DMS153 treated with DMSO at 0.1 percent for 48 hours (cell line): ENCODE data around the gene LRRC37B.
A peak's percentile ranks its signal among the peaks of the same experiment; 100 is the strongest.
"Not testable (repeated sequence)": the region's sequence is repeated elsewhere in the genome, so short reads cannot be mapped to it uniquely, and the experiment has no call there.

Experiments used
- DNase-seq: peaks from one replicate; lab custom pipeline; 2025; ENCODE audit not compliant: unreplicated experiment; lab: John Stamatoyannopoulos, UW

LRRC37B gene

GRCh38 chr17:32006957-32007462 is at the start of gene LRRC37B:
Gene LRRC37B, plus strand, starts transcription at chr17:32007383. Its CDS starts 14,010 bp downstream, at chr17:32021393.
- DNase-seq, result peak; percentile 17

GRCh38 chr17:31964131-31964530 is 43.1 kb upstream of the LRRC37B start:
- not testable (repeated sequence) for DNase-seq

- no peak for DNase-seq
Measured at GRCh38 chr17:31967648-31968047, 39.5 kb upstream of the LRRC37B start.

- DNase-seq, result not testable (repeated sequence)
Measured at GRCh38 chr17:31970416-31970815, 36.8 kb upstream of the LRRC37B start.

- not testable (repeated sequence) for DNase-seq
Measured at GRCh38 chr17:31974269-31975071, 32.7 kb upstream of the LRRC37B start.

- DNase-seq, result not testable (repeated sequence)
Measured at GRCh38 chr17:31975391-31975790, 31.8 kb upstream of the LRRC37B start.

- DNase-seq, result not testable (repeated sequence)
Measured at GRCh38 chr17:31991821-31992220, 15.4 kb upstream of the LRRC37B start.

GRCh38 chr17:31997005-31997404 is 10.2 kb upstream of the LRRC37B start:
- no peak for DNase-seq

- DNase-seq, result no peak
Measured at GRCh38 chr17:32007463-32008298, 498 bp downstream of the LRRC37B start.

- no peak for DNase-seq
Measured at GRCh38 chr17:32009262-32009542, 2.0 kb downstream of the LRRC37B start.

- DNase-seq, result no peak
Measured at GRCh38 chr17:32010114-32010513, 2.9 kb downstream of the LRRC37B start.

GRCh38 chr17:32015245-32016013 is 8.2 kb downstream of the LRRC37B start:
- peak; percentile 34 for DNase-seq

- DNase-seq, result no peak
Measured at GRCh38 chr17:32016231-32016630, 9.0 kb downstream of the LRRC37B start.

GRCh38 chr17:32019228-32019627 is 12.0 kb downstream of the LRRC37B start:
- DNase-seq, result no peak

- DNase-seq, result no peak
Measured at GRCh38 chr17:32020943-32021614, 13.9 kb downstream of the LRRC37B start.

- no peak for DNase-seq
Measured at GRCh38 chr17:32021615-32021955, 14.4 kb downstream of the LRRC37B start.

- DNase-seq, result not testable (repeated sequence)
Measured at GRCh38 chr17:32022554-32022953, 15.4 kb downstream of the LRRC37B start.

GRCh38 chr17:32027271-32027670 is 20.1 kb downstream of the LRRC37B start:
- DNase-seq, result not testable (repeated sequence)

- no peak for DNase-seq
Measured at GRCh38 chr17:32033223-32033622, 26.0 kb downstream of the LRRC37B start.

GRCh38 chr17:32033812-32034211 is 26.6 kb downstream of the LRRC37B start:
- not testable (repeated sequence) for DNase-seq

GRCh38 chr17:32040246-32040645 is 33.1 kb downstream of the LRRC37B start:
- not testable (repeated sequence) for DNase-seq
